ENCODE measurements around the gene GCN1. TPM values are rescaled to one million over a fixed set of nuclear protein-coding genes. Genes with fewer than 3 reads are reported as not detected.
A peak's percentile ranks its signal among the peaks of the same experiment; 100 is the strongest.

GCN1 gene
- total and polyA plus RNA-seq, 2 donors (not counting 3 experiments of a cell fraction or from before 2014, with no cell fraction given), result 30.1 to 101 TPM

DNA sequence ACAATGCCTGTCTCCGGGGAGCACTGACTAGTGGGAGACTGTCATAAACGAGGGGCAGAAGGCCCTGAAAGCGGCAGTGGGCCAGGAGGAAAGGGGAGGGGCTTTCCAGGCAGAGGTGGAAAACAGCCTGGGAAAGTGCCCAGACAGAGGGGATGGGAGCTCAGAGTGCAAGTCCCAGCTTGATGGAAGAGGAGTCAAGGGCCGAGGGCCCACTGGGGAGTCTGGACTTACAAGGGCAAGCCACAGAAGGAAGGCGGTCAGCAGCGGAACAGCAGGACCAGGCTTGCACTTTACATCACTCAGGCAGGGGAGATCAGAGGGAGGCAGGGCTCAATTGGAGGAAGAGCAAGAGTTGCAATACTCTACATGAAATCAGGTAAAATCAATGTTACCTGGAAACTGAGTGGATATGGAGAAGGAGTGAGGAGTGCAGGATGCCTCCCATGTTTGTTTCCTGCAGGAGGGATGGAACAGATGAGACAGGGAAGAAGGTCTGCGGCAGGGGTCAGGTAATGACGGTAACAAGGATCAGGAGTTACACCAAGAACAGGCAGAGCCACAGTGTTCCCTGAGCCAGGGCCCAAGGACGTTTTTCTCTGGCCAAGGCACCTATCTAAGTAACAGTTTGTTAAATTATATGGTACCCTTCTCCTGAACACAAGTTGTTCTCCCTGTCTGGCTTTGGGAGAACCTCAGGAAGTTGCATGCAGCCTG is 47.2 kb upstream of the GCN1 start:
- Histone ChIP-seq H3K4me1 (ENCODE audit: control insufficient read depth, extremely low read depth, insufficient read depth, low read length) (peaks cover 82% of the 10 kb centered on the region), H3K4me2 (ENCODE audit: insufficient read depth, low read length) (peak overlapping the region; percentile 28)

More for the DNA sequence above, 47.2 kb upstream of the GCN1 start:
- Histone ChIP-seq H3K27me3 (ENCODE audit: control insufficient read depth in 2 of 2, insufficient read depth in 2 of 2, low read length in 2 of 2) (no peaks in the 10 kb centered on the region), H2AFZ (ENCODE audit: low read depth, low read length) (no peak overlapping the region), H3K36me3 (ENCODE audit: control insufficient read depth in 2 of 2, extremely low read depth in 1 of 2, insufficient read depth in 2 of 2, low read length in 2 of 2) (no peaks in the 10 kb centered on the region), H3K79me2 (ENCODE audit: control insufficient read depth, insufficient read depth, low read length) (peaks cover 84% of the 10 kb centered on the region), H4K20me1 (replicated peaks; ENCODE audit: control insufficient read depth, extremely low read depth, insufficient read depth, low read length) (no peaks in the 10 kb centered on the region), H3K9me3 (replicated peaks; ENCODE audit: control insufficient read depth, insufficient read depth, low read length) (no peaks in the 10 kb centered on the region), H3K9ac (replicated peaks; ENCODE audit: extremely low read depth, insufficient read depth, low read length) (peak overlapping the region; percentile 52), H3K4me3 (replicated peaks in 1 of 3; ENCODE audit: insufficient read depth in 1 of 3, low read depth in 1 of 3, low read length in 3 of 3) (no peak overlapping the region), H3K27ac (ENCODE audit: insufficient read depth, low read depth, low read length) (peak overlapping the region; percentile 83), H3K9me1 (replicated peaks; ENCODE audit: control insufficient read depth, extremely low read depth, insufficient read depth, low read length) (no peaks in the 10 kb centered on the region)
- TF ChIP-seq, protein P1, sequence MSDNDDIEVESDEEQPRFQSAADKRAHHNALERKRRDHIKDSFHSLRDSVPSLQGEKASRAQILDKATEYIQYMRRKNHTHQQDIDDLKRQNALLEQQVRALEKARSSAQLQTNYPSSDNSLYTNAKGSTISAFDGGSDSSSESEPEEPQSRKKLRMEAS (IDR thresholded peaks at IDR 0.05; ENCODE audit: insufficient read depth, insufficient read length), result no peak
- no peak for TF ChIP-seq POLR2AphosphoS5 (IDR thresholded peaks at IDR 0.05; ENCODE audit: insufficient read depth, low read depth, low read length)
- TF ChIP-seq MYC (IDR thresholded peaks at IDR 0.05; ENCODE audit: low read depth, low read length), result no peak
- TF ChIP-seq, protein P2, sequence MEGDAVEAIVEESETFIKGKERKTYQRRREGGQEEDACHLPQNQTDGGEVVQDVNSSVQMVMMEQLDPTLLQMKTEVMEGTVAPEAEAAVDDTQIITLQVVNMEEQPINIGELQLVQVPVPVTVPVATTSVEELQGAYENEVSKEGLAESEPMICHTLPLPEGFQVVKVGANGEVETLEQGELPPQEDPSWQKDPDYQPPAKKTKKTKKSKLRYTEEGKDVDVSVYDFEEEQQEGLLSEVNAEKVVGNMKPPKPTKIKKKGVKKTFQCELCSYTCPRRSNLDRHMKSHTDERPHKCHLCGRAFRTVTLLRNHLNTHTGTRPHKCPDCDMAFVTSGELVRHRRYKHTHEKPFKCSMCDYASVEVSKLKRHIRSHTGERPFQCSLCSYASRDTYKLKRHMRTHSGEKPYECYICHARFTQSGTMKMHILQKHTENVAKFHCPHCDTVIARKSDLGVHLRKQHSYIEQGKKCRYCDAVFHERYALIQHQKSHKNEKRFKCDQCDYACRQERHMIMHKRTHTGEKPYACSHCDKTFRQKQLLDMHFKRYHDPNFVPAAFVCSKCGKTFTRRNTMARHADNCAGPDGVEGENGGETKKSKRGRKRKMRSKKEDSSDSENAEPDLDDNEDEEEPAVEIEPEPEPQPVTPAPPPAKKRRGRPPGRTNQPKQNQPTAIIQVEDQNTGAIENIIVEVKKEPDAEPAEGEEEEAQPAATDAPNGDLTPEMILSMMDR (IDR thresholded peaks at IDR 0.05; ENCODE audit: extremely low read depth in 1 of 2, insufficient read depth in 1 of 2, low read depth in 1 of 2, low read length in 2 of 2), result no peak
- no peak for TF ChIP-seq EZH2 (IDR thresholded peaks at IDR 0.05; ENCODE audit: borderline replicate concordance, low read depth, low read length, severe bottlenecking)
- TF ChIP-seq GATA2 (IDR thresholded peaks at IDR 0.05; ENCODE audit: insufficient read depth, insufficient read length, low read depth, low read length), result no peak
- no peak for TF ChIP-seq POLR2A (IDR thresholded peaks at IDR 0.05; ENCODE audit: low read depth, low read length)
- no peak for TF ChIP-seq FOS (IDR thresholded peaks at IDR 0.05; ENCODE audit: borderline replicate concordance, insufficient read depth, low read length)
- no peak for TF ChIP-seq JUN (IDR thresholded peaks at IDR 0.05; ENCODE audit: borderline replicate concordance, insufficient read depth, insufficient read length, low read depth)
- peak; percentile 92 for DNase-seq (ENCODE audit: low read depth, low spot score)
- POLR2A ChIA-PET, result interaction anchor here (0.9 to 5.9 kb wide), 8 partner anchors 8 to 50 kb away, joined by 3 to 52 read pairs (median 18); partner anchors contain the start of genes PXN, RNU4-1, RNU4-2 and RPLP0
- no peak for FAIRE-seq
- TSS peak; percentile 26 for BruUV-seq (replicated peaks)
- CTCF ChIA-PET, result interaction anchor here (24.5 to 33.5 kb wide), 2 partner anchors 14 to 16 kb away, joined by 906 to 1402 read pairs; partner anchors contain the start of gene PXN
- dilution Hi-C loops (cut with MboI; ENCODE audit: extremely low pct_ligation_motif_present, low sequenced_read_pairs), result no loop called here
- intact Hi-C loops (cut with micrococcal nuclease), result loop anchor here (1.0 kb wide), 2 partner anchors 10 to 16 kb away; no protein-coding TSS in a partner anchor

All from endothelial cell of umbilical vein (primary cell).